Stimulated activated CD4-positive, alpha-beta T cell treated with anti-CD3 and anti-CD28 coated beads, Interleukin-4, amount 100 ng/mL, for 24 hours (primary cell): ENCODE data around the gene RAP2B.
"Not testable (repeated sequence)": the region's sequence is repeated elsewhere in the genome, so short reads cannot be mapped to it uniquely, and the experiment has no call there.

Experiments
- DNase-seq: peaks from one replicate; pipeline ENCODE4 v3.0.0-alpha.2; 2020

RAP2B gene

DNA sequence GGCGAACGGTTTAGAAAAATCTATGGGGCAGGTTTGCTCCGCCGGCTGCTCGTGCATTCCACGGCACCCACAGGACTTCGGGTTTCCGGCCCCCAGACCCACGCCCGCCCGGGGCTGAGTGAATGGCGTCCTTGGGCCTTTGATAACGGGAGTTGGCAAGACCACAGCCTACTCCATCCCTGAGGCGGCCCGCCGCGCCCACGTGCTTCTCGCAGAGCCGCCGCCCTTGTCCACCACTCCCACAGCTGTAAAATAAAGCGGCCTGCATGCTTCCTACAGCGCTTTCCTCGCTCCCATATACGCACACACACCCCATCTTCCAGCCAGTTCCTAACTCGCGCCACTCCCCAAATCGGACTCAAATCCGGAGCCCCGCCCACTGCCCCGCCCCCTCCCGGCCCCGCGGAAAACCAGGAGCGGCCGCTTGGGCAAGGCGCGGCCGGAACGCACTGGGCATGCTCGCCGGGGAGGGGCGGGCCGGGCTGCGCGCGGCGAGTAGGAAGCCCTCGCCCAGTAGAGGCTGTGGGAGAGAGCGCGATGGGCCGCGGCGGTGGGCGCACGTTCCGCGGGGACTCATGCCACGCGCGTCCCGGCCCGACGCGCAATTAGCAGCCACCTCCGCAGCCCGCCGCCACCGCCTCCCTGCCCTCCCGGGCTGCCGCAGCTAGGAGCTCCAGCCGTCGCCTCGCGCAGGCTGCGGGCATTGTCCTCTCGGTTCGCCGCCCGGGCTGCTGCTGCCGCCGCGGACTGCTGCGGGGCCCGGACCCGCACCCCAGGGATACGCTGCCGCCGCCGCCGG, at the start of gene RAP2B:
Gene RAP2B, plus strand, starts transcription at position 513 of the 799 bp plus-strand sequence. CDS start 468 bp downstream, outside the sequence.
- DNase-seq: peak; percentile 96

DNA sequence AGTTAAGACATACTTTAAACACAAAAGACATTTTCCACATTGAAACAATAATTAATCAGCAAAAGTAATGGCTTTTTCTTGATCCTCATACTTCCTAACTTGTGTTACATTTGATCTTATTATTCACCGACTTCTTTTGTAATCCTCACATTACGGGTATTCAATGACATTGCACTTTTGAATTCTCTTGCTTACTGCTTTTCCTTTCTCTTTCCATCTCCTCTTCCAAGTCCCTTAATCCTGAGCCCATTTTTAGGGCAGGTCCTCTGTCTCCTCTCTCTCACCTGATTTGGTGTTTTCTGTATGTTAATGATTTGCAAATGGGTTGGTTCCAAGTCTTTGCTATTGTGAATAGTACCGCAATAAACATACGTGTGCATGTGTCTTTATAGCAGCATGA, 48.5 kb upstream of the RAP2B start:
- no peak for DNase-seq

DNA sequence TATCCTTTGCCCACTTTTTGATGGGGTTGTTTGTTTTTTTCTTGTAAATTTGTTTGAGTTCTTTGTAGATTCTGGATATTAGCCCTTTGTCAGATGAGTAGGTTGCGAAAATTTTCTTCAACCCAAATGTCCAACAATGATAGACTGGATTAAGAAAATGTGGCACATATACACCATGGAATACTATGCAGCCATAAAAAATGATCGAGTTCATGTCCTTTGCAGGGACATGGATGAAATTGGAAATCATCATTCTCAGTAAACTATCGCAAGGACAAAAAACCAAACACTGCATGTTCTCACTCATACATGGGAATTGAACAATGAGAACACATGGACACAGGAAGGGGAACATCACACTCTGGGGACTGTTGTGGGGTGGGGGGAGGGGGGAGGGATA, 47.8 kb upstream of the RAP2B start:
- not testable (repeated sequence) for DNase-seq

DNA sequence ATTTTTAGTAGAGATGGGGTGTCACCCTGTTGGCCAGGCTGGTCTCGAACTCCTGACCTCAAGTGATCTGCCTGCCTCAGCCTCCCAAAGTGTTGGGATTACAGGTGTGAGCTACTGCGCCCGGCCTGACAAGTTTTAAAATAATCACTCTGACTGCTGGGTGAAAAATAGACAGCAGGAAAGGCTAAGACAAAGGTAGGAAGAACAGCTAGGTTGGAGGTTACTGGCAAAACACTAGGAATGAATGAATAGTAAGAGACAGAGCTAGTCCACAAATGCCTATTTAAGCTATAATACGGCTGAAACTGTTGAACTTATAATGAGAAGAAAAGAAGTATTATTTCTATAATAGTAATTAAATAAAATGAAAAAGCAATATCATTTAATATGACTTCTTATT, 46.7 kb upstream of the RAP2B start:
- DNase-seq: no peak

DNA sequence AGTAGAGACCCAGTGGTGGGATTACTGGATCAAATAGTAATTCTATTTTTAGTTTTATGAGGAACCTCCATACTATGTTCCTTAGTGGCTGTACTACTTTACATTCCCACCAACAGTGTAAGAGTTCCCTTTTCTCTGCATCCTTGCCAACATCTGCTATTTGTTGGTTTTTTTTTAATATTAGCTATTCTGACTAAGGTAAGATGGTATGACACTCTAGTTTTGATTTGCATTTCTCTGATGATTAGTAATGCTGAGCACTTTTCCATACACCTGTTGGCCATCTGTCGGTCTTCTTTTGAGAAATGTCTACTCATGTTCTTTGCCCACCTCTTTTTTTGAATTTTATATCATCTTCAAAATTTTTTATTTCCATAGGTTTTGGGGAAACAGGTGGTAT, 34.2 kb upstream of the RAP2B start:
- no peak for DNase-seq

DNA sequence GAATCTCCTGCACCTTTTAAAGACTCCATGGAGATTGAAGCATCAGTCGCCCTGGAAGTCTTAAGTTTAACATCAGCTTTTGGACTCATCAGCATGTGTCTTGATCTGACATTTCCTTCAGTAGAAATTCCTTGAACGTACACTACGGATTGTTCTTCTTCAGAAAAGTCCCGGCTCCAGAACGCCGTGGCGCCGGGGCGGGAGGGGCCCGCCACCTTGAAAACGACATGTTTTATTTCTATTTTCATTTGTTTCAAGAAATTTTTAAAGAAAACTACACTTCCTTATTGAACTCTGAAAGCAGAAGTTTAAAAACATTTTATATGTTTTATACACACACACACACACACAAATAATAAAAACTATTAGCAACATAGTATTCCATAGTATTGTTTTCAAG, 32.6 kb upstream of the RAP2B start:
- DNase-seq: no peak

DNA sequence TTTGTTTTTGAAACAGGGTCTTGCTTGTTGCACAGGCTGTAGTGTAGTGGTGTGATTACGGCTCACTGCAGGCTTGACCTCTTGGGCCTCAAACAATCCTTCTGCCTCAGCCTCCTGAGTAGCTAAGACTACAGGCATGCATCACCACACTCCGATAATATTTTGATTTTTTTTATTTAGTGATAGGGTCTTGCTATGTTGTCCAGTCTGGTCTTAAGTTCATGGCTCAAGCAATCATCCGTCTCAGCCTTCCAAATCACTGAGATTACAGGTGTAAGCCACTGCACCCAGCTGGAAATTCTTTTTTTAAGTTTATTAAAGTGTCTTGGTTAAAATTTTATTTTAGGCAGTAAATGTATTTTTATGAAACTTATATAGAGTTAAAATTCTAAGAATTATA, 32.2 kb upstream of the RAP2B start:
- DNase-seq: no peak

DNA sequence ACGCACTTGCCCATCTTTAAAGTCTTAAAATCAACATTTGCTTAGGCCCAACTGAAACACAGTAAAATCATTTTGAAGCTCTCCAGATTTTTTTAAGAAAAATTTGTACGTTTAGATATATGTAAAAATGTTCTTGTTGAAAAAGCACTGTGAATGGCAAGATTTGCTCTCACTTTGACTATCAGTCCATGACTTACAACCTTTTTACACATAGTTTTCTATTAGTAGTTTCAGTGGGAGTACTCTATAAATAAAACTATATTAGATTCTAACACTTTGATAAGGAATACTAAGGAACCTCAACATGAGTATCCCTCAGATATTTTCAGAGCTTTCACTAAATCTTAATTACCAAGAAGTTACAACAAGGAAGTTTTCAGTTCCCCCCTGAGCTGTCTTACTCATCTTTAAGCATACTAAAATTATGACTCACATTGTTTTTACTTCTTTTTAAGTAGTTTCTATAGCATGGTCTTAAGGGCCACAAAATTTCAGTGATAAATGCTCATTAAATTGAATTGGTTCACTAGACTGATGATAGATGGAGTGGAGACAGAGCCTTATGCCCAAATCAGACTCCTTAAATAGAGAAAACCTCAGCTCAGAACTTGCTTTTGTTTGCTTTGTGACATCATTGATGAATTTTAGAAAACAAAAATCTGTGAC, 31.6 kb upstream of the RAP2B start:
- no peak for DNase-seq

DNA sequence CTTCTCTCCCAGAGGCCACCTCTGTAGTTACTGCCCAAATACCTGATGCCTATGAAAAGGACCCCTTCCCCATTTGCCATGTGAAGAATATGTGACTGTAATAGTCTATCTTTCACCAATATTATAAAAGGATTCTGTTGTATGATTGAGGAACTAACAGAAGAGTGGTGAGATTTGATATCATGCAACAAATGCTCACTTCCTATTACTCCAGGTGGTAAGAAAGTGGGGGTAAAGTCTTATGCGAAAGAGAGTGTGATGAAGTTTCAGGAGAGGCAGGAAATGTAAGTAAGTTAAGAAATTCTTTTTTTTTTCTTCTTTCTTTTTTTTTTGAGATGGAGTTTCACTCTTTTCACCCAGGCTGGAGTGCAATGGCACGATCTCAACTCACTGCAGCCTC, 24.4 kb upstream of the RAP2B start:
- no peak for DNase-seq

DNA sequence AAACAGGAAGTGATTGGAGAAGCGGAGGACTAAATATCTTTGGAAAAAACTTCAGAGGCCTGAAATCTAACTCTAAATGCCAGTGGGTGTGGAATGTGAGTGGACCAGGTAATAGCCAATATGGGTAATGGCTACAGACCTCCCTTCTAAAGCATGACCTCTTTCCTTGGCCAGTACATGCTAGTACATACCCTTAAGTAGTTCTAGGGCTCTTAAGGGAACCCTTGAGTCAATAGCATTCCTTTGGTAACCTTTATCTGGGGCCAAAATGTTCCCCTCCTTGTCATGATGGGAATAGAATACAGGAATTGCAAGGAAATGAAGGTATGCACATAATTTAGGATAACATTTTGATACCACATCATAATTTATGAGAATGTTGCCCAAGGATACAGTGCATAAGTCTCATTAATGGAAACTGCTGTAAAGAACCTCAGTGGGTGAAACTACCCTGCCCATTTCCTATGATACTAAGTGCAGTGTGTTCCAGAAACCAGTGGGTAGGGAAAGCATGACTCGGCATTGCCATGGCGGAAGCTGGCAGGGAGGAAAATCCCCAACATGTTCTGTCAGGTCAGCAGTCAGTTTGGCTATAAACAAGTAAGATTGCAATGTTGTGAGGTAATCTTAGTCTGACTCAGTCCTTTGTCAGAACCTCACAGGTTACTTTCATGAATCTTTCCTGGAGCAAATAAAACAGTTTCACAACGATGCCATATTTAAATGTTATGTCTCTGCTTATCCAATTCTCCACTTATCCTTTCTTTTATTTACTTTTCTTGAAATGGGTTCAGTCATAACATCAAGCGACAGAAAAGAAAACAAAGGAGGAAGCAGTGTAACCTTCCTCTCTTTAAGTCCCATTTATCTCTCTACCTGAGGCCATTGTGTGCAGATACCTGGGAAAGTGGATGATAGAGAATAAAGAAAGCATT, 23.5 kb upstream of the RAP2B start:
- DNase-seq: peak; percentile 73

DNA sequence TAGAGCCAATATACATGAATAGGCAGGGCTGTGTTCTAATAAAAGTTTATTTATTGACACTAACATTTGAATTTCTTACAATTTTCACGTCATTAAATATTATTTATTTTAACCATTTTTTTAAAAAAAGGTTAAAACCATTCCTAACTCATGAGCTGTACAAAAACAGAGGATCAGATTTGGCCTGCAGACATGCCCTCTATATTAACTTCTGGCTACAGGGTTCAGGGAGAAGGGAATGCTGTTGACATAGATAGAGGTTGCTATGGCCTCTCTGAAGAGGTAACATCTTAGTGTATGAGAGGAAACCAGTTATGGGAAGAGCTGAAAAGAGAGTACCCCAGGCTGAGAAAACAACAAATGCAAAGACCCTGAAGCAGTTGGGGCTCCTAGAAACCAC, 19.1 kb upstream of the RAP2B start:
- DNase-seq: no peak

DNA sequence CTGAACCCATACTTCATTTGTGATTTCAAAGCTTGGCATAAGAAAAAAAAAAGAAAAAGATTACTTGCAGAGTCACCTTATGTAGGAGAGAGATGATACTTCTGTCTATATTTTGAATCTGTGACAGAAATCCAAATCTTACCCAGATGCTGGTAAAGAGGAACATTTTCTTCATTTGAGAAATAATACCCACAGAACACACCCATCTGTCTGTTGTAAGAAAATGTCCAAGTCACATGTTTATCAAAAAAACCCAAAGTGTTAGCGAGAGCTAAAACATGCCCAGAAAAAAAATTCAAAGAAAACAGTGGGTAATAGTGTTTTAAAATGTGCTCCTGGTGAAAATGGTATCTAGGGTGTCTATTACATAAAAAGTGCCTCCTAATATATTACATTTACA, 18.0 kb upstream of the RAP2B start:
- no peak for DNase-seq

DNA sequence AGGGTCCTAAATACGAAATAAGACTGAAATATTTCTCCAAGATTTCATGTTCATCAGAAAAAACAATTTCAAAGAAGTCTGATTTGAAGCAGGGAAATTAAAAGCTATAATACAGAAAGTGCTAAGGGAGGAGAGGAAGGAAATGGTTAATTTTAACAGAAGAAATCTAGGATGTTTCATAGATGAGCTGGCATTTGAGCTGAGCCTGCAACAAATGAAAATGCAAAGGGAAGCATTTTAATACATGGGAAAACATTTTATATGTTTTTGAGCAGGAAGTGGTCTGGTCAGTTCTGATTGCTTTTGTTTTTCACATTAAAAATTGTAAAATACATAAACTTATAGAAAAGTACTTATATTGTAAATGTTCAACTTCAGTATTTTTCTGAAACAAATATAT, 17.2 kb upstream of the RAP2B start:
- DNase-seq: no peak

DNA sequence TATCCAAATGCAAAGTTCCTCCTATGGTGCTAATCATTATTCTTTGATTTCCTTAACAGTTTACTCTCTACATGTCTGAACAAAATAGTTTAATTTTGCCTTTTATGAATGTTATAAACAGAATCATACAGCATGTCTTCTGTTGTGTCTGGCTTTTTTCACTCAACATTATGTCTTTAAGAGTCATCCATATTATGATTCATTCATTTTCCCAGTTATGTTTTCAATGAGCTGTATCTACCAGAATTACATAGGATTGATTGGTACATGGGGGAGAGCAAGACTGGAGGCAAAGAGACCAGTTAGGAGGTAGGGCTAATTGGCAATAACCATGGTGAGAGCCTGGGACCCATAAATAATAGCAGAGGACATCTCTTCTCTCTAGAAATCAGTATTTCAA, 16.6 kb upstream of the RAP2B start:
- DNase-seq: no peak

DNA sequence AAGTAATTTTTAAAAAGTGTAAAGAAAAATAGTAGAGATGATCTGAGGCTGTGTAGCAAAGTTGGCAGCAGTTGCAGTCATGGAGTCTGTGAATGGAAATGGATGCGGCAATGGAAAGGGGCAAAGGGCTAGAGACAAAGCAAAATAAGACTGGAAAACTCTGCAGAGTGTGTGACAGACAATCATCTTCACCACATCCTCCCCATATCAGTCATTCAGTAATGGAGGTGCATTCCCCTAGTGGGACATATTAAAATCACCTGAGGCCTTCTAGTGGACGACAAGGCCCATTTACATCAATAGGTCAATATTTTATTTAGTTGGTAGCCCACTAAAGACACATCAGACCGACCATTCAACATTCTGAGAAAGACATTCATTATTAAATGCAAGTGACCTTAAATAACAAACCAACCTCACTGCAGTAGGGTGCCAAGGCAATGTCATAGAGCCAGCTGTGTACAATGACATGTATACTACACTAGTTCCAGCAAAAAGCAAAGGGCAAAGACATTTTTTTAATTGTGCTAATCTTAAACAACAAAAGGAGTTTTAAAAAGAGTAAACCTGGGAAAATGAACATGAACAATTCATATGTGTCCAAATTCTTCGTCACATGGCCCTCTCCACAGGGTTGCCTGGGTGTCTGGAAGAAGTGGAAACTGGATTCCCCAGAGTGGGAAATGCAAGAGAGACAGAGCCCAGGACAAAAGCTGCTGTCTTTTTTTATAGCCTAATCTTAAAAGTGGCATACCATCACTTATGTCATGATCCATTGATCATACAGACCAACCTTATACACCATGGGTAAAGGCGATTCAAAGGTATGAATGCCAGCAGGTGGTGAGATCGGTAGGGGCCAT, 15.6 kb upstream of the RAP2B start:
- no peak for DNase-seq

DNA sequence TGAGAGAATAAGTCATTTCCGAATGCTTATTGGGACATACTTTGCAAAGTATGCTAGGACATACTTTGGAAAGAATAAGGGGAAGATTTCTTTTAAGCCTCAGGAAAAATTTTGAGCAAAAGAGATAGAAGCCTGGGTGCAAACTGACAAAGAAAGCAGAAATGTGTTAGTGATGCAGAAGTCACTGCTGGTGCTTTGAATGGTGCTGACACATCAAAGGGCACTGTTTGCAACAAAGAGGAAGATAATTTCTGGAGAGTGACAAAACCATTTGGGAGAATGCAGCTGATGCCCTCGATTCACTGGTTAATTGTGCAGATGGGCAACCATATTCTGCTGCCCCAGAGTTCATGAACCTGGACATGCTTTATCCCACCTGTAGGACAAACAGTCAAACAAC, 11.0 kb upstream of the RAP2B start:
- DNase-seq: no peak

DNA sequence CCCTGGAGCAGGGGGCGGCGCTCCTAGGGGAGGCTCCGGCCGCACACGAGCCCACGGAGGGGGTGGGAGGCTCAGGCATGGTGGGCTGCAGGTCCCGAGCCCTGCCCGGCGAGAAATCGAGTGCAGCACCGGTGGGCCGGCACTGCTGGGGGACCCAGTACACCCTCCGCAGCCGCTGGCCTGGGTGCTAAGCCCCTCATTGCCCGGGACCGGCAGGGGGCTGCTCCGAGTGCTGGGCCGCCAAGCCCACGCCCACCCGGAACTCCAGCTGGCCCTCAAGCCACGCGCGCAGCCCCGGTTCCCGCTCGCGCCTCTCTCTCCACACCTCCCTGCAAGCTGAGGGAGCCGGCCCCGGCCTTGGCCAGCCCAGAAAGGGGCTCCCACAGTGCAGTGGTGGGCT, 6.2 kb upstream of the RAP2B start:
- DNase-seq: not testable (repeated sequence)

DNA sequence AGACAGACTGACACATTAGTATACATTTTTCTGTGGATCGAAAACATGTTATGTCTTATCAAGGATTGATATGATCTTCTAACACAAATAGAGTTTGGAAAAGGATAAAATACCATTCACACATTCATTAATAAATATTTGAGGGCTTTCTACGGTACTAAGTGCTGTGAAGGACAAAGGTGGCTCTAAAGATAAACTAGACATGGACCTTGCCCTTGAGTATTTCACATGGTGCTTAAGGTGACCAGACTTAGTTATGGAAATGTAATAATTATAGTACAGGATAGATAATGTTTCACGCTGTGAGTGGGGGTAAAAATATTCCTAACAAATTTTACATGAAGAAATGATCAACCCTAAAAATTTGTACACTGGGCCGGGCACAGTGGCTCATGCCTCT, 3.8 kb upstream of the RAP2B start:
- no peak for DNase-seq

DNA sequence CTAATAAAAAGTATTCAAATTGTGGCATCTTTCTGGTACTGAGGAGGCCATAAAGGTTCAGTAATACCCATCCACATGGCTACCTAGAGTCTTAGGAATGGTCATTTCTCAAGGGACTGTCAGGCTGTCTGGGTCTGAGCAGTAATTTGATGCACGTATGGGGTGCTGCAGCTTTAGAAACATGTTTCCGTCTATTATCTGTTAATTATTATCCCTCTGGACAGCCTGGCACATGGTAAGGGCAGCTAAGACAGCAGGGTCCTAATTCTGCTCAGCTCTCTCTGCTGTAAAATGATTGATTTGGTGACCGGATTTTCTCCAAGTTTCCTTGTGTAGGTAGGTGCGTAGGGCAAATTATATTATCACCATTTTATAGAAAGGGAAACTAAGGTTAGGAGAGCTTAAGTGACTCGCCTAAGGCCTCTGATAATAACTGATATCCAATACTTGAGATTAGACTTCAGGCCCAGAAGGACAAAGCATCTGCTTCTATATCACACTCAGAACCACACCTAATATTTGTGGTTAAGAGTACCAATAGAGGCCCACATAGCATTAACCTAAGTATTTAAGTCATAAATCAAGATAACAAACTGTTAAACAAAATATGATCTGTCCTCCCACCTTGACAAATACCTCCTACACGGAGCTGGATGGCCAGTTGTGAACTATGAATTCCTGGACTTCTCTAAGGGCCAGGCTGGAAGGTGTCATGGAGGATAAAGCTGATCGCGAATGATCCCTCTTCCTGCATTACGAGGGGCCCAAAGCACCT, 2.9 kb upstream of the RAP2B start:
- no peak for DNase-seq

DNA sequence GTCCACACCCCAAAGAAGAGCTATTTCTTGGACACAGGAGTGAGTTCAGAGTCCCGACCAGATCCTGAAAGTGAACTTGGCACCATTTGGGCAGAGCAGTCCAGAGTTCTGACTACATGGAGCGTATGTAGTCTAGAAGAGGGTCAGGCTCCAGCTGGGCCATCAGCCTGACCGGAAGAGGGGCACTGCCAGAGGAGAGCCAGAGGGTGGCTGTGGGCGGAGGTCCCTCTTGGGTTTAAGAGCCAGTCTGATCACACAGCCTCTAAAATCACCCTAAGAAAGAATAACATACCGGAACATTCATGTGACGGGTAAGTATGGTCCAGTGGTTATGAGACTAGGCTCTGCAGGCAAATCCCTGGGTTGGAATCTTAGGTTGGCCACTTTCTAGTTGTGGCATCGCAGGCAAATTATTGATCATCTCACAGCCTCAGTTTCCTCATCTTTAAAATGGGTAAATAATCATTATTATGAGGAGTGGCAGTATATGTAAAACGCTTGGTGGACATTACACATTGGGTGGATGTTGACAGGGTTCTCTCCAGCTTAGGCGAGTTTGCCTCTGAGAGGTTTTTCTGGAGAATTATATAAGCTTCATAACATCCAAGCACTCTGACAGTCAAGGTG, 2.1 kb upstream of the RAP2B start:
- no peak for DNase-seq

DNA sequence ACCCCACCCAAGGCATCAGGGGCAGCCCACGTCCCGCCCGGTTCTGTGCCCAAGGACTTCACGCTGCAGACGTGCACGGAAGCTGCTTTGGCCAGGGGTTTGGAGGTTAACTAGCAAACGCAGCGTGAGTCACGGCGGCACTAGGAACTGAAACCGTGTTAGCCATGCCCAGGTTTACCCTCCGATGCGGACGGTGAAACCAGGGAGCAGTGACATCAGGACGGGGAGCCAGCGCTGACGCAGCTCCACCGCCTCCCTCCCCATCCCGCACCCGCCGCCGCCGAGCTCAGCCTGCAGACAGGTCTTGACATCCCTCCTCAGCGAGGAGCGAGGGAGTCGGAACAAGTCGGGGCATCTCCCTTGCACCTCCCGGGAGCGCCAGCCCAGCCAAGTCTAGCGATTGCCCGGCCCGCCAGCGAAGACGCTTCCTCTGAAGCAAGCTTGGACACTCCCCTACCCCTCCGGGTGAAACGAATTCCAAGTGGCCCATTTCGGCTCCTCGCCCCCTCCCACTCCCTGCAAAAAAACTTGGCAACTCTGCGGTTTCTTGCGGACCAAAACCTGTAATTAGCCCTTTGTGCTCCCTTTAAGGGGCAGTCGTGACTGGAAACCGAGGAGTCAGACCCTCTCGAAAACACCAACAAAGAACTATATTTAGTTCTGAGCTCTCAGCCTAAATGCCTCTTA, 1.4 kb upstream of the RAP2B start:
- peak; percentile 82 for DNase-seq
